ENCODE data around the gene NMT1. TPM values are rescaled to one million over a fixed set of nuclear protein-coding genes. Genes with fewer than 3 reads are reported as not detected.

Gene NMT1
- total and polyA plus RNA-seq, 10 donors: 37.5 to 108 (median 63.9) TPM

DNA sequence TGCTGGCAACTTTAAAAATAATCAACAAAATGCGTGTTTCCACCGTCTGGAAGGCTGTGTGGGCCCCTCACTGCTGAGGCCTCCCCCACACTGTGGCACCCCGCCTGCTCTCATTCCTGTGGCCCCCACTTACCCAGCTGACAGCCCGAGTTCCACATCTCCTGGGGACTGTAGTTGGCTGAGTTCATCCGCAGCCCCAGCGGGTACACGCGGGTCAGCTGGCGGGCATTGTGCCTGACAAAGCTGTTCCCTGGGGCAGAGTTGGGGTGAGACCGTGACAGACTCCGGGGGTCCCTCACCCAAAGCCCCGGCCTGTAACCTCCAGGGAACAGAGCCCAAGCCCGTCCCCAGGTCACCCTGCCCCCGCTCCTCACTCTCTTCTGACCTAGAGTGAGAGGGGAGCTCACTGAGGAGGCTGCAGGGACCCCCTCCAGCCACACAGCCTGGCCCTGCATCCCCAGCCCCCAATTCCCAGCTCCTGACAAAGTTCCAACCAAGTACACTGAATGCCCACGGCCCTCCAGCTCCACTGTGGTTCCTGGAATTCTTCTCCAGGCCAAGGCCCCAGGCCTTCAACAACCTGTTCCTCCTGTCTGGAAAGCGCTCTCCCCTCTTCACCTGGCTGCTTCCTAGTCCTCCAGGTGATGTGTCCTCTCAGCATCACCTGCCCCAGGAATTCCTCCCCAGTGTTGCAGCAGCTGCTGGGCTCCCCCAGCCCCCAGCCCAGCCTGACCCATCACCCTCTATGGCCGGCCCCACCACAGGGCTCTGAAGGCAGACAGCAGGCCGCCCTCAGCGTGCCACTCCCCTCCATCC, 53.2 kb downstream of the NMT1 start:
- H3K4me1 ChIP-seq: peaks cover 5 to 31% (median 15%) of the 10 kb centered on the region in 6 donors
- H3K27me3 ChIP-seq (replicated peaks in 1 of 7): no peaks in the 10 kb centered on the region
- TF ChIP-seq, protein P1, sequence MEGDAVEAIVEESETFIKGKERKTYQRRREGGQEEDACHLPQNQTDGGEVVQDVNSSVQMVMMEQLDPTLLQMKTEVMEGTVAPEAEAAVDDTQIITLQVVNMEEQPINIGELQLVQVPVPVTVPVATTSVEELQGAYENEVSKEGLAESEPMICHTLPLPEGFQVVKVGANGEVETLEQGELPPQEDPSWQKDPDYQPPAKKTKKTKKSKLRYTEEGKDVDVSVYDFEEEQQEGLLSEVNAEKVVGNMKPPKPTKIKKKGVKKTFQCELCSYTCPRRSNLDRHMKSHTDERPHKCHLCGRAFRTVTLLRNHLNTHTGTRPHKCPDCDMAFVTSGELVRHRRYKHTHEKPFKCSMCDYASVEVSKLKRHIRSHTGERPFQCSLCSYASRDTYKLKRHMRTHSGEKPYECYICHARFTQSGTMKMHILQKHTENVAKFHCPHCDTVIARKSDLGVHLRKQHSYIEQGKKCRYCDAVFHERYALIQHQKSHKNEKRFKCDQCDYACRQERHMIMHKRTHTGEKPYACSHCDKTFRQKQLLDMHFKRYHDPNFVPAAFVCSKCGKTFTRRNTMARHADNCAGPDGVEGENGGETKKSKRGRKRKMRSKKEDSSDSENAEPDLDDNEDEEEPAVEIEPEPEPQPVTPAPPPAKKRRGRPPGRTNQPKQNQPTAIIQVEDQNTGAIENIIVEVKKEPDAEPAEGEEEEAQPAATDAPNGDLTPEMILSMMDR (IDR thresholded peaks at IDR 0.05 in 8 of 11, conservative IDR thresholded peaks at IDR 0.05 in 3 of 11): no peak
- H3K27ac ChIP-seq: no peak overlapping the region
- peaks cover 0 to 6% (median 0%) of the 10 kb centered on the region in 6 donors for H3K36me3 ChIP-seq
- intact Hi-C loops (cut with DNase I; ENCODE audit: low total_unique reads): no loop called here
- DNase-seq: no peak
- WGBS, 5 donors: 86 to 94% (median 89%) methylated on average over 14 to 19 of the region's 19 CpGs
- no peak overlapping the region for H3K4me3 ChIP-seq
- no peaks in the 10 kb centered on the region for H3K9me3 ChIP-seq

DNA sequence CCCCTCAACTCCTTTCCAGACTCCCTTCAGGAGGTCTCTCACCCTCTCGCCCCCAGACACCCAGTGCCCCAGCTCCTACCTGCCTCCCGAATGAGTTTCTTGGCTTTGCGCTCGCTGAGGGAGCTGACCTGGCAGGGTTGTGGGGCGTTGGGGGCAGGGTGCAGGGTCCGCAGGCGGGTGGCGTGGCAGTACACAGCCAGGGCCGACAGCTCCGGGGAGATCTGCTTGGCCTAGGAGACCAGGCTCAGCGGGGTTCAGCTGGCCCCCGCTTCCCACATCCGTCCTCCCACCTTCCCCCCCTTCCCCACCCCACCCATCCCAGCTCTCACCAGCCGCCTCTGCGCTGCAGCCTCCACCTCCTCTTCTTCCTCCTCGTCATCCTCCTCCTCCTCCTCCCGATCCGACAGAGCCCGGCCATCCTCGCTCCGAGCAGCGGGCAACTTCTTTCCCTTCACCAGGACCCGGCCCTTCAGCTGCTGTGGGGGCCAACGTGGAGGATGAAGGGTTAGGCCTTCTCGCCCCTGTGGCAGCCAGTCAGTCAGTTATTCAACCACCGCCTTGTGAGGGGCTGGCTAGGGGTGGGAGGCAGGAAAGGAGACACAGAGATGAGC, 54.0 kb downstream of the NMT1 start:
- no peak for DNase-seq
- peaks cover 5 to 25% (median 15%) of the 10 kb centered on the region in 6 donors for H3K4me1 ChIP-seq
- H3K27me3 ChIP-seq (replicated peaks in 1 of 7): peaks cover 0 to under 1% (median 0%) of the 10 kb centered on the region in 7 donors
- intact Hi-C loops (cut with DNase I; ENCODE audit: low total_unique reads): no loop called here
- peaks cover 0 to 3% (median 0%) of the 10 kb centered on the region in 6 donors for H3K36me3 ChIP-seq
- H3K27ac ChIP-seq: no peak overlapping the region
- TF ChIP-seq POLR2A (IDR thresholded peaks at IDR 0.05): no peak
- no peak for TF ChIP-seq POLR2AphosphoS5 (IDR thresholded peaks at IDR 0.05)
- TF ChIP-seq, protein P1 (IDR thresholded peaks at IDR 0.05 in 8 of 11, conservative IDR thresholded peaks at IDR 0.05 in 3 of 11): no peak
- WGBS, 5 donors: 88 to 94% (median 91%) methylated on average over 26 of the region's 26 CpGs
- no peak overlapping the region for H3K4me3 ChIP-seq
- no peaks in the 10 kb centered on the region for H3K9me3 ChIP-seq

DNA sequence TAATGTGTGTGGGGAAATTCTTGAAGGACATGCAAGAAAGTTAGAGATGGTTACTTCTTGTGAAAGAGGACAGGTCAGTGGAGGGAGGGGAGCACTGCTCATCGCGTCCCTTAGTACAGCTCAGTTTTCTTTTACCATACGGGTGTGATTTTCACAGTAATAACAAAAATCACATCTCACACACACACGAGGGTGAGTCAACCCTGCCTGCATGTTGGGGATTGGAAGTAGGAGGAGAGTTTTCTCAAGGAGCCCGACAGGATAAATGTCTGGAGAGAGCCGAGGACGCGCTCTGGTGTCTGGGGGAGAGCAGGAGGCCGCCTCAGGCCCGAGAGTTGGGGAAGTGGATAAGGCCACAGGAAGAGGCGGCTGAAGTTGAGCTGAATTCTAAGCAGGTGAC, 54.8 kb downstream of the NMT1 start:
- H3K36me3 ChIP-seq: peaks cover 0 to 3% (median 0%) of the 10 kb centered on the region in 6 donors
- DNase-seq: no peak
- H3K27ac ChIP-seq: no peak overlapping the region
- WGBS, 5 donors: 57 to 73% (median 72%) methylated on average over 11 of the region's 11 CpGs
- TF ChIP-seq, protein P1 (IDR thresholded peaks at IDR 0.05 in 8 of 11, conservative IDR thresholded peaks at IDR 0.05 in 3 of 11): no peak
- no peak overlapping the region for H3K4me3 ChIP-seq
- peaks cover 5 to 18% (median 11%) of the 10 kb centered on the region in 6 donors for H3K4me1 ChIP-seq
- no peaks in the 10 kb centered on the region for H3K9me3 ChIP-seq
- peaks cover 0 to 8% (median 2%) of the 10 kb centered on the region in 7 donors for H3K27me3 ChIP-seq (replicated peaks in 1 of 7)
- intact Hi-C loops (cut with DNase I; ENCODE audit: low total_unique reads): no loop called here

DNA sequence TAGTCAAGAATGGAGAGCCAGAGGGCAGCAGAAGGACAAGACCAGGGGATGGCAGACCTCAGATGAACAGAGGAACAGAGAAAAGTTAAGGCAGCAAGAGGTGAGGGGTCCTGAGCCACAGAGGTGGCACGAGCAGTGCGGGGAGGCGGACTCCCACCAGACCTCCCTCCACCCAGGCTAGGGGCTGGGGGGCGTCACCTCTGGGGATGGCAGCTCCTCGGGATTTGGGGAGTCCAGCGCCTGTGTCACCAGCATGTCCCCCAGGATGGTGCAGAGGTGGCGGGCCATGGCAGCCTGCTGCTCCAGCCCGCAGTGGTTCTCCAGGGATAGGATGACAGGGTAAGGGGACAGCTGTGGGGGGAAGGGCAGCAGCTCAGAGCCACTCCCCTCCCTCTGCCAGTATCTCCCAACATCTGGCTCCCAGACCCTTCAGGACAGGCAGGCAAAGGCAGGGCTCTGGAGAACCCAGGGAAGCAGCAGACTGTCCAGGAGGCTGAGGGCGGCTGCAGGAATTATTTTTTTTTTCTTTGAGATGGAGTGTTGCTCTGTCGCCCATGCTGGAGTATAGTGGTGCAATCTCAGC, 55.4 kb downstream of the NMT1 start:
- Histone ChIP-seq H3K27me3 (replicated peaks in 1 of 7) (peaks cover 0 to 14% (median 4%) of the 10 kb centered on the region in 7 donors), H3K9me3 (no peaks in the 10 kb centered on the region), H3K4me1 (peaks cover 1 to 14% (median 6%) of the 10 kb centered on the region in 6 donors), H3K27ac (no peak overlapping the region), H3K4me3 (no peak overlapping the region), H3K36me3 (peaks cover 0 to 3% (median 0%) of the 10 kb centered on the region in 6 donors)
- DNase-seq: no peak
- WGBS, 5 donors: 91 to 96% (median 93%) methylated on average over 10 of the region's 10 CpGs
- no peak for TF ChIP-seq POLR2A (IDR thresholded peaks at IDR 0.05)
- no peak for TF ChIP-seq POLR2AphosphoS5 (IDR thresholded peaks at IDR 0.05)
- TF ChIP-seq, protein P1 (IDR thresholded peaks at IDR 0.05 in 8 of 11, conservative IDR thresholded peaks at IDR 0.05 in 3 of 11): no peak
- intact Hi-C loops (cut with DNase I; ENCODE audit: low total_unique reads): no loop called here

All from spleen (tissue), 11 donors.